Measurements from ENCODE around the gene ZNF574.

The ZNF574 gene

GRCh38 chr19:42129399-42130253 lies 53.7 kb downstream of the ZNF574 start:
- no peak for DNase-seq (ENCODE audit: low read depth)

- DNase-seq (ENCODE audit: low read depth): no peak
Observed at GRCh38 chr19:42130254-42130573, 54.2 kb downstream of the ZNF574 start.

All from stimulated activated CD4-positive, alpha-beta T cell treated with anti-CD3 and anti-CD28 coated beads, Interleukin-2, amount 100 ng/mL, for 4 hours (primary cell).